MM.1S (cell line): ENCODE measurements around the gene SMPD2.
A peak's percentile ranks its signal among the peaks of the same experiment; 100 is the strongest.

ENCODE experiments used
- DNase-seq: peaks from one replicate; pipeline ENCODE4 v3.0.0-alpha.2; 2015
- H2AFZ ChIP-seq: fragments of 300-600 bp; sonication (generic); 2 replicates; pipeline ENCODE4 v1.6.0; 2016; ENCODE audit warnings: antibody characterized with exemption, low read length
- H3F3A ChIP-seq: fragments of 300-600 bp; sonication (generic); 2 replicates; pipeline ENCODE4 v1.6.1; 2016; ENCODE audit warnings: mild to moderate bottlenecking, antibody characterized with exemption, low read length, moderate library complexity, mixed read lengths; ENCODE audit not compliant: insufficient read depth
- H3K27ac ChIP-seq: fragments of 300-600 bp; sonication (generic); 2 replicates; pipeline ENCODE4 v1.5.1; 2016; ENCODE audit warnings: mild to moderate bottlenecking, low read length
- H3K27me3 ChIP-seq: fragments of 300-600 bp; sonication (generic); replicated peaks from 2 replicates; pipeline ENCODE4 v1.6.0; 2016; ENCODE audit warnings: low read length; ENCODE audit not compliant: insufficient read depth
- H3K36me3 ChIP-seq: fragments of 300-600 bp; sonication (generic); replicated peaks from 2 replicates; pipeline ENCODE4 v1.6.1; 2016; ENCODE audit warnings: mild to moderate bottlenecking, low read length, mixed read lengths; ENCODE audit not compliant: insufficient read depth
- H3K4me1 ChIP-seq: fragments of 300-600 bp; sonication (generic); 2 replicates; pipeline ENCODE4 v1.6.1; 2016; ENCODE audit warnings: low read length, mixed read lengths
- H3K4me2 ChIP-seq: fragments of 300-600 bp; sonication (generic); 2 replicates; pipeline ENCODE4 v1.6.0; 2016; ENCODE audit warnings: low read depth, low read length
- H3K4me3 ChIP-seq: fragments of 300-600 bp; sonication (generic); 2 replicates; pipeline ENCODE4 v1.5.1; 2016; ENCODE audit warnings: low read length, mixed read lengths
- H3K79me2 ChIP-seq: fragments of 300-600 bp; sonication (generic); 2 replicates; pipeline ENCODE4 v1.6.1; 2016; ENCODE audit warnings: mixed run types, low read length, mixed read lengths
- H3K9ac ChIP-seq: fragments of 300-600 bp; sonication (generic); 2 replicates; pipeline ENCODE4 v1.6.1; 2016; ENCODE audit warnings: low read length, mixed read lengths
- H3K9me2 ChIP-seq: fragments of 300-600 bp; sonication (generic); replicated peaks from 2 replicates; pipeline ENCODE4 v1.6.1; 2016; ENCODE audit warnings: mild to moderate bottlenecking, low read length, mixed read lengths; ENCODE audit not compliant: insufficient read depth
- H3K9me3 ChIP-seq: fragments of 300-600 bp; sonication (generic); replicated peaks from 2 replicates; pipeline ENCODE4 v1.6.1; 2016; ENCODE audit warnings: mild to moderate bottlenecking, low read length, mixed read lengths; ENCODE audit not compliant: insufficient read depth
- H4K20me1 ChIP-seq: fragments of 300-600 bp; sonication (generic); 2 replicates; pipeline ENCODE4 v1.6.1; 2016; ENCODE audit warnings: mild to moderate bottlenecking, low read length, moderate library complexity, mixed read lengths; ENCODE audit not compliant: insufficient read depth
- CTCF ChIP-seq: fragments of 300-600 bp; sonication (generic); IDR thresholded peaks from 2 replicates; pipeline ENCODE4 v1.5.1; 2016; ENCODE audit warnings: antibody characterized with exemption, low read length, mixed read lengths
- EZH2 ChIP-seq: fragments of 300-600 bp; sonication (generic); optimal IDR thresholded peaks from 2 replicates; pipeline ENCODE3; 2017; ENCODE audit warnings: low read depth, mild to moderate bottlenecking, antibody characterized with exemption, low read length, mixed read lengths
- EZH2phosphoT487 ChIP-seq: fragments of 300-600 bp; sonication (generic); IDR thresholded peaks from 2 replicates; pipeline ENCODE4 v1.6.1; 2018; ENCODE audit warnings: antibody characterized with exemption, low read length

The SMPD2 gene

DNA sequence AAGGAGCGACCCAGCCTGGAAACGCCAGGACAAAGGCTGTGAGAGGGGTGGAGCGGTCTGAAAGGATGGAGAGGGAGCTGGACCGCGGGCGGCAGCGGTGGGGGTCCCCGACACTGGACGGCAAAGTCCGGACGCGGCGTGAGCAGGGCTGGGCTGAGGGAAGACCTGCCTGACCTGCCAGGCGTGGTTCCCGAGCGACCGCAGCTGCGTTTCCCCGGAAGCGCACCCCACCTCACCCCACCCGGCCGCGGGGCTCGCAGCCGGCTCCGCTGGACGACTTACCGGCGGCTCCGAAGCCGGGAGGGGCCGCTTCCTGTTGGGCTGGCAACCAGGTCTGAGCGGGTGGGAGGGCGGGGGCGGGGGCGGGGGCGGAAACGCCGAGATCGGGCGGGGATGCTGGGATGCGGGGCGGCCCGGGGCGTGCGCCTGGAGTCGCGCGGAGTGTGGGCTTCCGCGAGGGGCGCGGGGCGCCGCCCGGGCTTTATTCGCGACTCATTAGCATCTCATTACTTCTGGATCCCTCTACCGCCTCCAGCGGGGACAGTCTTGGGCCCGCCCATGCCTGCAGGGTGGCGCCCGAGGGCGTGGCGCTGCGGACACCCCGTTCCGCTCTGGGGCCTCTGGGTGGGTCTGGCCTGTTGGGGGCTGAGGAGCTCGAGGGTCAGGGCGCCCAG is 15.1 kb downstream of the SMPD2 start, which contains the start of gene MICAL1:
Gene MICAL1, minus strand, starts transcription at position 336 of the 674 bp plus-strand sequence. CDS start 1,576 bp downstream, outside the sequence.
- DNase-seq, result peak; percentile 84
- H3K27me3 ChIP-seq, result no peaks in the 10 kb centered on the region
- no peaks in the 10 kb centered on the region for H4K20me1 ChIP-seq
- TF ChIP-seq CTCF (peak; percentile 30), EZH2 (no peak)
- peaks cover 40% of the 10 kb centered on the region for H3F3A ChIP-seq
- H3K36me3 ChIP-seq, result no peaks in the 10 kb centered on the region
- peak within 1 kb of the TSS; percentile 82 for H2AFZ ChIP-seq
- H3K9me3 ChIP-seq, result no peaks in the 10 kb centered on the region
- H3K4me2 ChIP-seq, result peak within 1 kb of the TSS; percentile 98
- peaks cover 49% of the 10 kb centered on the region for H3K79me2 ChIP-seq
- H3K9me2 ChIP-seq, result no peaks in the 10 kb centered on the region
- H3K9ac ChIP-seq, result peak within 1 kb of the TSS; percentile 87
- H3K27ac ChIP-seq, result peak within 1 kb of the TSS; percentile 86
- peak within 1 kb of the TSS; percentile 94 for H3K4me3 ChIP-seq
- peaks cover 50% of the 10 kb centered on the region for H3K4me1 ChIP-seq

GRCh38 chr6:109456111-109456583 is 15.6 kb downstream of the SMPD2 start:
- H4K20me1 ChIP-seq, result no peaks in the 10 kb centered on the region
- H3K79me2 ChIP-seq, result peaks cover 49% of the 10 kb centered on the region
- peaks cover 51% of the 10 kb centered on the region for H3K4me1 ChIP-seq
- no peaks in the 10 kb centered on the region for H3K36me3 ChIP-seq
- H2AFZ ChIP-seq, result peak overlapping the region; percentile 47
- H3K27me3 ChIP-seq, result no peaks in the 10 kb centered on the region
- peaks cover 45% of the 10 kb centered on the region for H3F3A ChIP-seq
- DNase-seq, result peak; percentile 21
- peak overlapping the region; percentile 98 for H3K4me2 ChIP-seq
- H3K9ac ChIP-seq, result peak overlapping the region; percentile 76
- no peaks in the 10 kb centered on the region for H3K9me3 ChIP-seq
- peak overlapping the region; percentile 85 for H3K4me3 ChIP-seq
- H3K27ac ChIP-seq, result peak overlapping the region; percentile 62; the same call in 1 of the 2 replicates
- H3K9me2 ChIP-seq, result no peaks in the 10 kb centered on the region
- TF ChIP-seq EZH2, result no peak
- peak; percentile 13; the same call in 1 of the 2 replicates for TF ChIP-seq CTCF

DNA sequence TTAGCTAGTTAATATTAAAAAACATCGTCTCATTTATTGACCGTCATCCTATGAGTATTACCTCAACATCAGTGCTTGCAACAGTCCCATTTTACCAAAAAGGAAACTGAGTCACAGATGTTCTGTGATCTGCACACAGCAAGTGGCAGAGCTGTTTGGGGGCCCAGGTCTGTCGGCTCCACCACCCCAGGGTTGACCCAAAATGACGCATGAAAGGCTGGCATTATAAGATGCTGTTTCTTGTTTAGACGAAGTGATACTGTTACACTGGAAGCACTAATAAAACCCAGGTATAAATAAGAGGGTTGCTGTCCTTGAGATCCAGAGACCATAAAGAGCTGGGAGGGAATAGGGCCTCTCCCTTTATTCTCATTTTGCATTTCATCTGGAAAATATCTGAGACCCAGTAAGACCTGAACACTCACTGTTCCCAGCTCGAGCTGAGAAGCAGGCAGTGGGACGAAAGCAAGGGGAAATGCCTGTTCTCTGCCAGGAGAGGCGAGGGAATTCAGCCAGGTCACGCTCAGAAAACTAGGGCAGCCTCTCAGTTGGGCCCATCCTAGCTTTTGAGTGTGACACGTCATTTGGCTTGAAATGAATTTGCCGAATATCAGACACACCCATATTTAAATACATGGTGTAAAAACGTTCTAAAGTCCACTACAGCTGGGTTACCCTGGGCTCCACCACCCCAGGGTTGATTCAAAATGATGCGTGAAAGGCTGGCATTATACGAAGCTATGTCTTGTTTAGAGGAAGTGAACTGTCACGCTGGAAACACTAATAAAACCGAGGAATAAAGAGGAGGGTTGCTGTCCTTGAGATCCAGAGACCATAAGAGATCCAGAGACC is 16.4 kb downstream of the SMPD2 start:
- H3K36me3 ChIP-seq, result 0 out of 2 replicates have a peak, but pooled peaks cover 2% of the 10 kb centered on the region
- no peaks in the 10 kb centered on the region for H3K9me2 ChIP-seq
- no peak overlapping the region for H2AFZ ChIP-seq
- TF ChIP-seq EZH2phosphoT487 (no peak), CTCF (no peak), EZH2 (no peak)
- H3K4me3 ChIP-seq, result peak overlapping the region; percentile 85
- peaks cover 57% of the 10 kb centered on the region for H3K4me1 ChIP-seq
- H3K79me2 ChIP-seq, result peaks cover 52% of the 10 kb centered on the region
- peak overlapping the region; percentile 98 for H3K4me2 ChIP-seq
- H3K27ac ChIP-seq, result no peak overlapping the region
- H3K27me3 ChIP-seq, result no peaks in the 10 kb centered on the region
- H3K9ac ChIP-seq, result peak overlapping the region; percentile 76
- DNase-seq, result no peak
- H3F3A ChIP-seq, result peaks cover 52% of the 10 kb centered on the region
- H4K20me1 ChIP-seq, result no peaks in the 10 kb centered on the region
- H3K9me3 ChIP-seq, result no peaks in the 10 kb centered on the region
